GM10266 (cell line): ENCODE data around the gene STX16.

Source experiments
- DNase-seq: peaks from one replicate; pipeline ENCODE4 v3.0.0; 2012; ENCODE audit errors: extremely low spot score
- TF ChIP-seq, protein P1 (sequence below): IDR thresholded peaks from 2 replicates; pipeline ENCODE4 v1.5.1; 2012; ENCODE audit warnings: mild to moderate bottlenecking, low read depth; ENCODE audit not compliant: control insufficient read depth, insufficient read depth; ENCODE audit errors: missing control alignments

Gene STX16

DNA sequence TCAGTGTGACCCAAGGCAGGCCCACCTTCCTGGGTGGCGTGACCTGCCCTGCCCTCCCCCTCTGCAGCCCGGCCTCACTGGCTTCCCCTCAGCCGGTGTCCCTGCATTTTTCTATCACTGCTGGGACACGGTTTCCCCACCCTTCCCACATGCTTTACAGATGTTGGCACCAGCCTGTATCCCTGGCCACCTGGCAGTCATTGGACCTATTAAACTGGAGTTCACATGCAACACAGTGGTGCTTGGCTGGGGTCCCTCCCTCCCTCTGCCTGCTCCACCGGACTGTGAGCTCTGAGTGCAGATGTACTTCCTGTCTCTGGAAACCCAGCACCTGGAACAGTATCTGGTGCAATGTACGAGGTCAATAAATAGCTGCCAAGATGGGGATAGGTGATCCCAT lies 25.5 kb upstream of the STX16 start:
- no peak for DNase-seq
- TF ChIP-seq, protein P1, sequence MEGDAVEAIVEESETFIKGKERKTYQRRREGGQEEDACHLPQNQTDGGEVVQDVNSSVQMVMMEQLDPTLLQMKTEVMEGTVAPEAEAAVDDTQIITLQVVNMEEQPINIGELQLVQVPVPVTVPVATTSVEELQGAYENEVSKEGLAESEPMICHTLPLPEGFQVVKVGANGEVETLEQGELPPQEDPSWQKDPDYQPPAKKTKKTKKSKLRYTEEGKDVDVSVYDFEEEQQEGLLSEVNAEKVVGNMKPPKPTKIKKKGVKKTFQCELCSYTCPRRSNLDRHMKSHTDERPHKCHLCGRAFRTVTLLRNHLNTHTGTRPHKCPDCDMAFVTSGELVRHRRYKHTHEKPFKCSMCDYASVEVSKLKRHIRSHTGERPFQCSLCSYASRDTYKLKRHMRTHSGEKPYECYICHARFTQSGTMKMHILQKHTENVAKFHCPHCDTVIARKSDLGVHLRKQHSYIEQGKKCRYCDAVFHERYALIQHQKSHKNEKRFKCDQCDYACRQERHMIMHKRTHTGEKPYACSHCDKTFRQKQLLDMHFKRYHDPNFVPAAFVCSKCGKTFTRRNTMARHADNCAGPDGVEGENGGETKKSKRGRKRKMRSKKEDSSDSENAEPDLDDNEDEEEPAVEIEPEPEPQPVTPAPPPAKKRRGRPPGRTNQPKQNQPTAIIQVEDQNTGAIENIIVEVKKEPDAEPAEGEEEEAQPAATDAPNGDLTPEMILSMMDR = no peak

DNA sequence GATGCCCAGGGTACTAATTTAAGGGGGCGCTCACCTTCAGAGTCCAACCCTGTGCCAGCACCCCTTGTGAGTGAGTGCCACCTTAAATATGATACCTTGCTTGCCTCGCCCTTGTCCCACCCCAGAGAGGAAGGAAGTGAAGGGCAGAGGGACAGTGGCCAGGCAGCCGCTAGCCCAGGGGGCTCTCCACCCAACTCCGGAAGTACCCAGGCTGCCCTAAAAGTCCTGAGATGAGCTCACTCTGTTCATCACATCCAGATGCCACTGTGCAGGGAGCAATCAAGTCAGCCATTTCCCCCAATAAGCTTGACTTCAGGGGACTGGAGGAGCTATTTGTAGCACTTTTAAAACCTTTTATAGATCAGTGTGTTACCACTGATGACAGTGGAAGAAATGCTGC lies 25.0 kb upstream of the STX16 start:
- DNase-seq = no peak
- TF ChIP-seq, protein P1 = no peak

DNA sequence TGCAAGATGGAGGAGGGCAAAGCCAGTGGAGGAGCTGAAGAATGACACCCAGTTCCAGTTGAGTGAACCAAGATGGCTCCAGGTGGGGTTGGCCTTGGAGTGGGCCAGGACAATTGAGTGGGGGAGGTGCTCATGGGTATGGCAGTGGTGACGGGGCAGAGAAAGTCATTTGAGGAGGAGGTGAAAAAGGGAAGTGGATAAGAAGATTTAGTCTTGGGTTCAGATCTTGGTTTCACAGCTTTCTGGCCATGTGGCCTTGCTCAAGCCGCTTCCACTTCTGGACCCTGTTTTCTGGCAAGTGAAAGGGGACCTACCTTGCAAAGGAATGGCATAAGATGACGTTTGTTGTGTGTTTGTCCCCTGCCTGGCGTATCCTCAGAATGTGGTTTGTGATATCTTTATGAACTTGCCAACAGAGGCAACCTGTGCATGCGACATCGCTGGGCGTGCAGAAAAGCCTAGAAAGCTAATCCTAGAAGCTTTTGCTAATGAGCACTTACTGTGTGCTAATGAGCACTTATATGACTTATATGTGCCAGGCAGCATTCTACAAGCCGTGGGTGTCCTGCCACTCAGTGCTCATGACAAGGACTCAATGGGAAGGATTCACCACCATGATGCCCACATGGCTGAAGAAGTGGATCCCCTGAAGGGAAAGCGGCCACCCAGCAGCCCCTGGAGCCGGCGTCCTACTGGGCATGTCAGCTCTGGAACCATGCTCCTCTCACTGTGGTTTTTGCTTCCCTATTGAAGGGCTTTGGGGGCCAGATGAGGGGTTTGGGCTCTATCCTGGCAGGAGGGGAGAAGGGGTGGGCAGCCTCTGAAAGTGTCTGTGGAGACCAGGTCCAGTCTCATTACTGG lies 23.6 kb upstream of the STX16 start:
- DNase-seq = no peak
- TF ChIP-seq, protein P1 = no peak

DNA sequence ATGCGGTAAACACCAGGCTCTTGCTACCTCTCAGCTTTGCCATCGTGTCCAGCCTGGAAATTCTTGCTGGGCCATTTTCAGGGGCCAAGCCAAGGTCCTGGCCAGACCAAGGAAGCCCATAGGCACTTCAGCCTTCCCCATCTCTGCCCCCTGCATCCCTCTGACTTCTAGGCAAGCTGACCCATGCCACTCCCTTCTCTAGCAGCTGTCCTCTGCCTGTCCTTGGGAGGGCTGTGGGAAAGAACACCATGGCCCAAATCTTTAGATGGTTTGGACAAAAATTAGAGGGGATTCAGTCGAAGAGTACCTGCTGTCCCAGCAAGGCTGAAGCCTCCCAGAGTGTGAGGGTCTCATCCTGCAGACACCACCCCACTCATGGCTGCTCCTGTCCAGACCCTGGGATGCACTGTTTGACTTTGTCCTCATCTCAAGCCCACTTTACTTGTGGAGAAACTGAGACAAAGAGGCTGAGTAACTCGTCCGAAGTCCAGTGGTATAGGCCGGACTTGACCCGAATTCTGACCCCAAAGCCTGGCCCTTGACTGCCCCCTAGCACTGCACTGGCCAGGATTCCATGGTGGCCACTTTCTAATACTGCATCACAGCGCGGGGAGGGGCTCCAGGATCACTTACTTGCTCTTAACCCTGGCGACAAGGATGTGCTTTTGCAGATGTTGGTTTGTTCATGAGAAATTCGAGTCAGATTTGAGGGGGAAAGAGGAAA lies 22.4 kb upstream of the STX16 start:
- DNase-seq = no peak
- TF ChIP-seq, protein P1 = no peak

DNA sequence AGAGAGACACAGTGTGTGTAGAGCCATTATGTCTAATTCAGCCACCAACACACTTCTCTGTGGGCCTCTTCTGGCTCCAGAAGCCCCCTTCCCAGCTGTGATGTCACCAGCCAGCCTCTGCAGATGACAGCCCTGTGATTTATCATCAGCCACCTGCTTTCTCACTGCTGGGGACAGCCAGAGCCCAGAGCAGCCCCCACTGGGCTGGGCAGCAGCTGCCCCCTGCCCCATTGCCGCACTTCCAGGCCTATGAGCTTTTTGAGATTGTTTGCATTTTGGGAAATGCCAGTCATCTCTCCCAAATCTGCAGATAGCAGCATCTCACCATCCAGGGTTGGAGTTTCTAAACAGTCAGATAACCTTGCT lies 21.9 kb upstream of the STX16 start:
- no peak for DNase-seq
- TF ChIP-seq, protein P1 = no peak

DNA sequence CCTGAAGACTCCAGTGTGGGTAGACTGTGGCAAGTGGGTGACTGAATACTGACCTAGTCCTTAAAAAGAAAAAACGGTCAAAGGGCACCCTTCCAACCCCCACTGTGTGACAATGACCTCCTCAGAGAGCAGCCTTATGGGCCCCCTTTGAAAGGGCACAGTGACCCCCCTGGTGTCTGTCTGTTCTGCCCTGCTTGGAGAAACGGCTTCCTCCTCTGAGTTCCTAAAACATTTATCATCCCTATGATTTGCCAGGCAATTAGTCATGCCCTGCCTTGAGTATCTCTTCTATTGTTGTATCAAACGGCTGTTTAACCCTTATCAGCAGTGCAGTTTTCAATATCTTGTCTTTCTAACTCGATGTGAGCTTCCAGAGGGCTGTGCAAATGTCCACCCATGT lies 21.0 kb upstream of the STX16 start:
- TF ChIP-seq, protein P1 = no peak
- no peak for DNase-seq

DNA sequence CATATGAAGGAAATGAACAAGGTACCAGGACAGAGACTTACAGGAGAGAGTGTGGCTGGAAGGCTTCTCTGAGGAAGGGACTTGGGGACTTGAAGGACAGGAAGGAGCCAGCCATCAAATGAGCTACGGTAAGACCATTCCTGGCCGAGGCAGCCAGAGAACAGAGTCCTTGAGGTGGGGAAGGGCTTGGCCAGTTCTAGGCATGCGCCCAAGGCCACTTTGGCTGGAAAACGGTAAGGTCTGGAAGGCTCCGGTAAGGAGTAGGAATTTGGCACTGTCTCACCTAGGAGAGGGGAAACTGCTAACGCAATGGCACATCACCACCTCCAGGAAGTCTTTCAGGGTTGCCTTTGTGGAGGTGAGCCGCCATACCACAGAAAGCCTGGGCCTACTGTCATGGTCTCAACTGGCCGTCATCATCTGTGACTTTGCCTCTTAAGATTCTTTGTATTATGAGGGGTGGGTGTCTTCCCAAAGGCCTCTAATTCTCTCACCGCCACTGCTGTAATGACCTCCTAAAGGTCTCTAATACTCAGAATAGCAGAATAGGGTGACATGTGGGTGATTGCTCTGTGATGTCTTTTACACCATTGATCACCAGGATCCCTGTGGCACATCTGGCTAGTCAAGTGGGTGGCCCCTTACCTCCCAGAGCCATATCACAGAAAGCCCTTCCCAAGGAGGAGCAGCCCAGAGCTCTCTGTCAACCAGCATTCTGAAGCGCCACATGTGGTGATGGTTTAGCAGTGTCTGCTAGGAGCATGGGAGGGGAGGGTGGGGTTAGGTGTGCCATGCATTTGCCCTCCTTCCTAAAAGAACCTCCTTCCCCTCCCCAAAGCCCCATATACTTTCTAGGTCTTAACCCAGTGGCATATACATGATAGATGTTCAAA lies 17.7 kb upstream of the STX16 start:
- TF ChIP-seq, protein P1 = no peak
- DNase-seq = no peak
